CD4-positive, alpha-beta memory T cell (primary cell): Measurements from ENCODE around the gene SHC4. TPM values are rescaled to one million over a fixed set of nuclear protein-coding genes. Genes with fewer than 3 reads are reported as not detected.

Experiments used
- CTCF ChIA-PET: fragments of 350-600 bp; sonication (Branson Sonifier 250); formaldehyde crosslinking; loops from one replicate; lab custom pipeline; 2021; ENCODE audit warnings: inconsistent platforms; ENCODE audit not compliant: partially characterized antibody; lab: Charles Lee
- POLR2A ChIA-PET: fragments of 350-600 bp; sonication (Branson Sonifier 250); formaldehyde crosslinking; loops from one replicate; lab custom pipeline; 2021; ENCODE audit not compliant: partially characterized antibody; lab: Charles Lee
- DNase-seq, 5 donors: peaks; one replicate each; pipeline versions ENCODE4 v3.0.0 to v3.0.0-alpha.2; 2020 to 2022; ENCODE audit warnings: mixed read lengths in 1 of 5
- H3K27ac ChIP-seq: one replicate; pipeline ENCODE4 v1.7.0; 2013; ENCODE audit warnings: low read depth, low read length
- H3K27me3 ChIP-seq: 2 replicates; pipeline ENCODE4 v1.7.0; 2013; ENCODE audit warnings: mild to moderate bottlenecking, low read length, moderate library complexity; ENCODE audit not compliant: insufficient read depth
- H3K36me3 ChIP-seq: 2 replicates; pipeline ENCODE4 v1.7.0; 2013; ENCODE audit warnings: mild to moderate bottlenecking, low read length, moderate library complexity; ENCODE audit not compliant: insufficient read depth
- H3K4me1 ChIP-seq: 2 replicates; pipeline ENCODE4 v1.7.0; 2013; ENCODE audit warnings: mild to moderate bottlenecking, low read length, moderate library complexity; ENCODE audit not compliant: insufficient read depth
- H3K4me3 ChIP-seq, 2 donors: one replicate each; pipeline ENCODE4 v1.7.0; 2013; ENCODE audit warnings: low read length in 2 of 2, mild to moderate bottlenecking in 1 of 2
- H3K9me3 ChIP-seq, 2 donors: one replicate each; pipeline ENCODE4 v1.7.0; 2013; ENCODE audit warnings: low read length in 2 of 2, control low read depth in 1 of 2; ENCODE audit not compliant: control insufficient read depth in 1 of 2
- H3K27ac Mint-ChIP-seq, 7 donors: one replicate each; pipeline ENCODE4 v1.8.0; 2020 to 2021; ENCODE audit warnings: mixed read lengths in 7 of 7, mild to moderate bottlenecking in 6 of 7, inconsistent platforms in 3 of 7, moderate library complexity in 3 of 7
- H3K27me3 Mint-ChIP-seq, 2 donors: one replicate each; pipeline ENCODE4 v1.8.0; 2020 to 2021; ENCODE audit warnings: mixed read lengths in 2 of 2
- H3K36me3 Mint-ChIP-seq, 2 donors: one replicate each; pipeline ENCODE4 v1.8.0; 2020 to 2021; ENCODE audit warnings: mixed read lengths in 2 of 2, inconsistent platforms in 1 of 2, mild to moderate bottlenecking in 1 of 2
- H3K4me1 Mint-ChIP-seq, 4 donors: one replicate each; pipeline ENCODE4 v1.8.0; 2020 to 2021; ENCODE audit warnings: mixed read lengths in 4 of 4, mild to moderate bottlenecking in 1 of 4
- H3K4me3 Mint-ChIP-seq, 8 donors: one replicate each; pipeline ENCODE4 v1.8.0; 2020 to 2021; ENCODE audit warnings: mixed read lengths in 8 of 8, mild to moderate bottlenecking in 7 of 8, moderate library complexity in 6 of 8, inconsistent platforms in 3 of 8
- H3K9me3 Mint-ChIP-seq, 8 donors: one replicate each; pipeline ENCODE4 v1.8.0; 2020 to 2021; ENCODE audit warnings: mixed read lengths in 8 of 8, mild to moderate bottlenecking in 5 of 8, inconsistent platforms in 3 of 8, moderate library complexity in 1 of 8
- intact Hi-C: fragments of 100-400 bp; cut with micrococcal nuclease; formaldehyde crosslinking; loops from one replicate; pipeline ENCODE4 v1.15.1; 2023
- polyA plus RNA-seq, 2 donors: library from polyadenylated mRNA; unstranded; fragments of 300-500 nt; fragmentation: Illumina TruSeq; gene quantifications; one replicate each; pipeline ENCODE4 v1.2.3, GENCODE V29; 2021
- total RNA-seq, 2 experiments: library from RNA; stranded (reverse); gene quantifications; one replicate each; pipeline ENCODE4 v1.2.3, GENCODE V29; 2021

SHC4 gene
- total and polyA plus RNA-seq, 4 experiments from 2014 or later: 0.28 to 0.29 TPM; not detected in 2

DNA sequence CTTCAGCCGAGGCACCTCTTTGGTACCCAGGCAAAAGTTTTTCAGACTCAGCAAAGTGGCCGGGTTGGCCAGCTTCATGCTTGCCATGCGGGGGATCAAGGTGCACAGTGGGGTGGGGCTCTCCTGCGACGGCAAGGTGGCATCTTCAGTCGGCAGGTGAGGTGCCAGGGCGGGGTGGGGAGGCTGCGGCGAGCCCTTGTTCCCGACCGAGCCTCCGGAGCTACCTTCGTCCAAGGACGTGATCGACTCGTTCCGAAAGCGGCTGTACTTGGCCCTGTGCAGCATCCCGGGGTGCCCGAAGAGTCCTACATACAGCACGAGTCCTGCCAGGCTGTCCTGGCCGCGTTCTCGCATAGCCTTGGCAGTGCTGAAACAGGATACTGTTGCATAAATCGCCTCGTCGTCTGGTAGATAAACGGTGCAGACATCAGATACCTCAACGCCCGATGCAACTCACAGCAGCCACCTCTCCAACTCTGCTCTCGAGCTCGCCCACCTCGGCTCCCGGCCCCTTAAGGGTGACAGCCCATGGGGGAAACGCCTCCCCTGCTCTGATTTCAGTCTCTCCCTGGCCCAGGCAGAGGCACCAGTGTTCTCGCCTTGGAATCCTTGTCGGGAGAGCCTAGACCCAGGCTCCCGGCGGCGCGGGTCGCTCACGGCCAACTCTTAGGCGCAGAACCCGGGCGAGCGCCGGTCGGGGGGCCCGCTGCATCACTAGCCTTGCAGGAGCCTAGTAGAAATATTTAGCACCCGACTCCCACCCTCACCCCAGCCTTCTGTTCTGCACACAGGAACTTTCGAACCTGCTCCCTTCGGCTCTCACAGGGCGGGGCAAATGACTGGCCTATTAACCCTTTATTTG, 826 bp downstream of the SHC4 start:
- no peak overlapping the region for H3K27ac Mint-ChIP-seq
- H3K36me3 Mint-ChIP-seq: no peaks in the 10 kb centered on the region
- intact Hi-C loops: no loop called here
- H3K9me3 ChIP-seq: no peaks in the 10 kb centered on the region
- peaks cover 0 to 2% (median 0%) of the 10 kb centered on the region in 8 donors for H3K9me3 Mint-ChIP-seq
- peaks cover 12% of the 10 kb centered on the region for H3K27me3 ChIP-seq
- H3K4me3 Mint-ChIP-seq: peak overlapping the region; percentile 78 to 89 (median 82)
- POLR2A ChIA-PET: interaction anchor here (1.9 kb wide), 1 partner anchor 85 kb away, joined by 6 read pairs; the partner anchor contains the start of gene EID1
- peaks cover 21 to 30% of the 10 kb centered on the region in 2 donors for H3K27me3 Mint-ChIP-seq
- H3K4me1 ChIP-seq: peaks cover 24% of the 10 kb centered on the region
- DNase-seq: peak in 2 of 5 donors; percentile 6 to 10
- no peaks in the 10 kb centered on the region for H3K36me3 ChIP-seq
- H3K4me1 Mint-ChIP-seq: peaks cover 17 to 26% (median 22%) of the 10 kb centered on the region in 4 donors
- CTCF ChIA-PET: interaction anchor here (1.0 to 6.0 kb wide), 2 partner anchors 13 to 101 kb away, joined by 4 to 68 read pairs; no protein-coding TSS in a partner anchor
- H3K27ac ChIP-seq: no peak overlapping the region
- H3K4me3 ChIP-seq: peak overlapping the region; percentile 32 to 52

DNA sequence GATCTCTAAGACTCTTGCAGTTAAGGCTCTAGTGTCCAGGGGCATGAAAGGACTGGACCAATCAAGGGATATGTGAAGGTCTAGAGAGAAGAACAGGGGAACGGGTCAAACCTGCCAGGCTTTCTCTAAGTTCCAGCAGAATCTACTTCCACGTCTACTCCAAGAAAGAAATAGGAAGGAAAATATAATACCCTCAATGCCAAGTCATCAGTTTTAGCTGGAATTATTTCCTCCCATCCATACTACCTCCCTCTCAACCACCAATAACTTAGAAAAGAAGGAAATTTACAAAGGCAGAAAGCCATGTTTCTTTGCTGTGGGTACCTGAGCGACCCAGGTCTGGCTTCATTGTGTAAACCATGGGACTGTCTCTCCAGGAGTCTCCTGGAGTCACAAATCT, 7.8 kb downstream of the SHC4 start:
- intact Hi-C loops: no loop called here
- ChIA-PET CTCF (interaction anchor here (1.1 to 1.5 kb wide), 2 partner anchors 20 kb away, joined by 3 to 4 read pairs; no protein-coding TSS in a partner anchor), POLR2A (no interaction called here)
- no peaks in the 10 kb centered on the region for H3K4me1 ChIP-seq
- H3K4me3 ChIP-seq: no peak overlapping the region
- H3K36me3 ChIP-seq: no peaks in the 10 kb centered on the region
- H3K9me3 Mint-ChIP-seq: peaks cover 0 to 6% (median 0%) of the 10 kb centered on the region in 8 donors
- H3K27me3 Mint-ChIP-seq: peaks cover 4 to 8% of the 10 kb centered on the region in 2 donors
- no peaks in the 10 kb centered on the region for H3K27me3 ChIP-seq
- H3K27ac ChIP-seq: no peak overlapping the region
- H3K9me3 ChIP-seq: no peaks in the 10 kb centered on the region
- H3K4me1 Mint-ChIP-seq: no peaks in the 10 kb centered on the region
- no peak overlapping the region for H3K27ac Mint-ChIP-seq
- H3K4me3 Mint-ChIP-seq: no peak overlapping the region
- no peak for DNase-seq
- no peaks in the 10 kb centered on the region for H3K36me3 Mint-ChIP-seq

DNA sequence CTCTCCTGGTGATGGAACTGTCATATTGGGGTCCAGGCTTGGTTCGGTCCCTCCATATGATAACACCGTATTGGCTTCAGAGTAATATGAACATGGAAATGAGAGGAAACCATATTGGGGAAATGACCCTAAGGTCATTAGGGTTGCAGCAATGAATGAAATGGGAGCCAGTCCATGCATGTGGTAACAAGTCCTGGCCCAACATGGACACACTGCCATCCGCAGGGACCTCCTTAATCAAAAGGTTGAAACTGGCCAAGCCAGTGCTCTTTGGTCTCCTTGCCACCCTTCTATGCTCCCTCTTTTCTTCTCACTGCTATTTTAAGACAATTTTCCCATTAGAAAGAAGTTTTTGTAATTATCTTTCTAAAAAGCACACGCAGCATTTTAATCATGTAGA, 8.3 kb downstream of the SHC4 start:
- H3K27me3 ChIP-seq: no peaks in the 10 kb centered on the region
- peaks cover 0 to 6% (median 0%) of the 10 kb centered on the region in 8 donors for H3K9me3 Mint-ChIP-seq
- intact Hi-C loops: no loop called here
- H3K4me3 Mint-ChIP-seq: no peak overlapping the region
- no peak overlapping the region for H3K27ac Mint-ChIP-seq
- ChIA-PET CTCF (interaction anchor here (1.4 to 1.5 kb wide), 2 partner anchors 9 to 21 kb away, joined by 3 to 4 read pairs; no protein-coding TSS in a partner anchor), POLR2A (no interaction called here)
- peaks cover 2 to 9% of the 10 kb centered on the region in 2 donors for H3K27me3 Mint-ChIP-seq
- no peaks in the 10 kb centered on the region for H3K36me3 Mint-ChIP-seq
- H3K27ac ChIP-seq: no peak overlapping the region
- H3K4me1 Mint-ChIP-seq: no peaks in the 10 kb centered on the region
- no peak for DNase-seq
- no peak overlapping the region for H3K4me3 ChIP-seq
- H3K36me3 ChIP-seq: no peaks in the 10 kb centered on the region
- no peaks in the 10 kb centered on the region for H3K9me3 ChIP-seq
- H3K4me1 ChIP-seq: no peaks in the 10 kb centered on the region

DNA sequence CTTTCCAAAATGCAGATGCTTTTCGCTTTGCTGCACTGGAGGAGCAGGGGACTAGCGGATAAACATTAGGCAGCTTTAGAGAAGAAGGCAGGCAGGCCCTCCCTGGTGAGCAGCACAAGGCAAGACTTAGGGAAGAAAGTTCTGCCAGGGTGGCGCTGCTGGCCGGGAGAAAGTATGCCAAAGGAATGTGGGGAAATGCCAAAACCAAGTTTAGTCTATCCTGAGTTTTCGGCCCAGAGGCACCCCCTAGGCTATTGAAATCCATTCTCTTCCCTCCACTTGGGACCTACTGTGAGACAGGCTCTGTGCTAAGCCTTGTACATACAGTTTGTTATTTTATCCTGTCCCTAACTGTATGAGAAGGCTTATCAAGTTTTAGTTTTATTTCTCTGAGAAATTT, 9.2 kb downstream of the SHC4 start:
- H3K9me3 Mint-ChIP-seq: peaks cover 0 to 6% (median 0%) of the 10 kb centered on the region in 8 donors
- H3K4me1 Mint-ChIP-seq: no peaks in the 10 kb centered on the region
- no peaks in the 10 kb centered on the region for H3K36me3 Mint-ChIP-seq
- H3K27me3 Mint-ChIP-seq: peaks cover 2 to 9% of the 10 kb centered on the region in 2 donors
- no peak overlapping the region for H3K27ac Mint-ChIP-seq
- Histone ChIP-seq H3K9me3 (no peaks in the 10 kb centered on the region), H3K27ac (no peak overlapping the region), H3K4me1 (no peaks in the 10 kb centered on the region), H3K4me3 (no peak overlapping the region), H3K36me3 (no peaks in the 10 kb centered on the region), H3K27me3 (no peaks in the 10 kb centered on the region)
- CTCF ChIA-PET: interaction anchor here (1.4 to 1.5 kb wide), 2 partner anchors 10 to 21 kb away, joined by 3 to 4 read pairs; no protein-coding TSS in a partner anchor
- H3K4me3 Mint-ChIP-seq: no peak overlapping the region
- no peak for DNase-seq
- POLR2A ChIA-PET: no interaction called here
- intact Hi-C loops: no loop called here

DNA sequence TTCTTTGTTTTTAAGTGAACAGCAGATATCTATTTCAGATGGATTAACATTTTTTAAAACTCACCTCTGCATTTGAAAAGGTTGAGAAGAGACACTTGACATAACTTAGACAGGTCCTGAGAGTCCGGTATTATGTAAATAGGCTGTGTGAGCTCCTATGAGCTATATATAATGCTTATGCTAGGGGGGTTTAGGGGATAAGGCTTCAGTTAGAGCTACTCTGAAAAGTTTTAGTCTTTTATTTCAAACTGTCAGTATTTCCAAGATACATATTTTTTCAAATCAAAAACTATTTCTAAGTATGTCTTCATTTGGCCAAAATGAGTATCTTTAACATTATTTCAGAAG, 16.9 kb downstream of the SHC4 start:
- Mint-ChIP-seq H3K4me1 (no peaks in the 10 kb centered on the region), H3K9me3 (peaks cover 0 to 4% (median 0%) of the 10 kb centered on the region in 8 donors), H3K4me3 (no peak overlapping the region), H3K36me3 (no peaks in the 10 kb centered on the region), H3K27ac (no peak overlapping the region), H3K27me3 (peaks cover 11 to 13% of the 10 kb centered on the region in 2 donors)
- Histone ChIP-seq H3K27ac (no peak overlapping the region), H3K4me3 (no peak overlapping the region), H3K4me1 (no peaks in the 10 kb centered on the region), H3K9me3 (no peaks in the 10 kb centered on the region), H3K36me3 (no peaks in the 10 kb centered on the region), H3K27me3 (no peaks in the 10 kb centered on the region)
- intact Hi-C loops: no loop called here
- ChIA-PET CTCF (no interaction called here), POLR2A (no interaction called here)
- no peak for DNase-seq

DNA sequence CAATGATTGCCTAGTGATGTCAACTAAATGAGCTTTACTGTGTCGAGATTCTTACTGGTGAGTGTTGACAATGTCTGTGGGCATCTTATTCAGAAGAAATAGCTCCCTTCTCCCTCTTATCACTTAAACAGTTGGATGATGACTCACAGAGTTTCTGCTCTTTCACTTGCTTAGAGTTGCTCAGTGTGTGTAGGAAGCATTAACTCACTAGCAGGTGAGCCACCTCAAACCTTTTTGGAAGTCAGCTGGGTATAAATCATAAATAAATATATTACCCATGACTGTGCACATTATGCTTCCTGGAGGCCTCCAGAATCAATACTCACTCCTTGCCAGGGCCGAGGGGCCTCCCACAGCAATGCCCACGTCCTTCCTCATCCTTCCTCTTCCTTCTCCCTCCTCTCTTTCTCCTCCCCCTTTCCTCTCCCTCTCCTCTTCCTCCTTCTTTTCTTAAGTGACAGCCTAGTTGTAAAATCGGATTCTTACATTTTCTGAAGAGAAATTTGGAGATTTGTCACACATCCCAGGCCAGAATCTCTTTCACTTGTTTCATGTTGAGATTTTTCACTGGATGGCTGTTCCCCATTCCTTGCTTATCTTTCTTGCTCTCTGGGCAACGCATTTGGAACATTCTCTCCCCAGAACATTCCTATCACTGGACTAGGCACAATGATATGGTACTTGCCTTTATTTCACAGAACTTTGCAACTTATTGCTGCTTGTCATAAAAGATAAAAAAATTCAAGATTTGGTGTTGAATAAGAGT, 17.5 kb downstream of the SHC4 start:
- Mint-ChIP-seq H3K36me3 (no peaks in the 10 kb centered on the region), H3K4me1 (no peaks in the 10 kb centered on the region), H3K27ac (no peak overlapping the region), H3K27me3 (peaks cover 8 to 13% of the 10 kb centered on the region in 2 donors), H3K4me3 (no peak overlapping the region), H3K9me3 (peaks cover 0 to 1% (median 0%) of the 10 kb centered on the region in 8 donors)
- Histone ChIP-seq H3K9me3 (no peaks in the 10 kb centered on the region), H3K4me3 (no peak overlapping the region), H3K4me1 (no peaks in the 10 kb centered on the region), H3K27ac (no peak overlapping the region), H3K27me3 (no peaks in the 10 kb centered on the region), H3K36me3 (no peaks in the 10 kb centered on the region)
- CTCF ChIA-PET: no interaction called here
- POLR2A ChIA-PET: interaction anchor here (0.7 kb wide), 1 partner anchor 29 kb away, joined by 3 read pairs; no protein-coding TSS in a partner anchor
- DNase-seq: no peak
- intact Hi-C loops: no loop called here

DNA sequence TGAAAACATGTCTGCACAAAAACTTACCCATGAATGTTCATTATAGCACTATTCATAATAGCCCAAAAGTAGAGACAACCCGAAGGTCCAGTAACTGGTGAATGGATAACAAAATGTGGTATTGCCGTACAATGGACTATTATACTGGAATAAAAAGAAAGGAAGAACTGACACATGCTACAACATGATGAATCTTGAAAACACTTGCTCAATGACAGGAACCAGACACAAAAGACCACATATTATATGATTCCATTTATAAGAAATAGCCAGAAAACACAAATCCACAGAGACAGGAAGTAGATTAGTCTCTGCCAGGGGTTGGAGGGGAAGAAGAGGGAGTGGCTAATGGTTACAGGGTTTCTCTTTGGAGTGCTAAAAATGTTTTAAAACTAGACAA, 18.3 kb downstream of the SHC4 start:
- Histone ChIP-seq H3K27me3 (no peaks in the 10 kb centered on the region), H3K4me3 (no peak overlapping the region), H3K36me3 (no peaks in the 10 kb centered on the region), H3K27ac (no peak overlapping the region), H3K4me1 (no peaks in the 10 kb centered on the region), H3K9me3 (no peaks in the 10 kb centered on the region)
- H3K9me3 Mint-ChIP-seq: no peaks in the 10 kb centered on the region
- intact Hi-C loops: no loop called here
- H3K27me3 Mint-ChIP-seq: peaks cover 11 to 17% of the 10 kb centered on the region in 2 donors
- peak overlapping the region in 1 of 7 donors; percentile 27 for H3K27ac Mint-ChIP-seq
- H3K4me1 Mint-ChIP-seq: no peaks in the 10 kb centered on the region
- H3K36me3 Mint-ChIP-seq: no peaks in the 10 kb centered on the region
- ChIA-PET CTCF (no interaction called here), POLR2A (interaction anchor here (0.7 kb wide), 1 partner anchor 28 kb away, joined by 3 read pairs; no protein-coding TSS in a partner anchor)
- H3K4me3 Mint-ChIP-seq: peak overlapping the region in 1 of 8 donors; percentile 23
- no peak for DNase-seq
